BE2C (cell line): ENCODE data around the gene KNTC1. TPM values are rescaled to one million over a fixed set of nuclear protein-coding genes. Genes with fewer than 3 reads are reported as not detected.
"Not testable (repeated sequence)": the region's sequence is repeated elsewhere in the genome, so short reads cannot be mapped to it uniquely, and the experiment has no call there.

Source experiments
- DNase-seq: peaks from one replicate; pipeline ENCODE4 v3.0.0-alpha.2; 2020
- H3K27me3 ChIP-seq: fragments of 250-450 bp; sonication (Bioruptor Pico); 2 replicates; pipeline ENCODE4 v1.5.1; 2020; ENCODE audit warnings: mild to moderate bottlenecking
- H3K36me3 ChIP-seq: fragments of 250-450 bp; sonication (Bioruptor Pico); 2 replicates; pipeline ENCODE4 v1.5.1; 2020; ENCODE audit warnings: mild to moderate bottlenecking
- H3K4me1 ChIP-seq: fragments of 250-450 bp; sonication (Bioruptor Pico); 2 replicates; pipeline ENCODE4 v1.5.1; 2020
- H3K4me3 ChIP-seq: 2 replicates; pipeline ENCODE4 v1.5.1; 2011; ENCODE audit warnings: low read depth, low read length
- H3K9me3 ChIP-seq: fragments of 250-450 bp; sonication (Bioruptor Pico); 2 replicates; pipeline ENCODE4 v1.5.1; 2020
- CTCF ChIP-seq: IDR thresholded peaks from 2 replicates; pipeline ENCODE4 v1.5.1; 2012; ENCODE audit warnings: mild to moderate bottlenecking, low read depth, low read length
- polyA plus RNA-seq: library from polyadenylated mRNA; unstranded; fragments of >200 nt; gene quantifications from one replicate; pipeline ENCODE4 v1.2.1, GENCODE V29; 2012; ENCODE audit warnings: low read depth, missing spikeins; ENCODE audit not compliant: insufficient read length, insufficient read depth

KNTC1 gene
- 6.6 TPM for polyA plus RNA-seq

DNA sequence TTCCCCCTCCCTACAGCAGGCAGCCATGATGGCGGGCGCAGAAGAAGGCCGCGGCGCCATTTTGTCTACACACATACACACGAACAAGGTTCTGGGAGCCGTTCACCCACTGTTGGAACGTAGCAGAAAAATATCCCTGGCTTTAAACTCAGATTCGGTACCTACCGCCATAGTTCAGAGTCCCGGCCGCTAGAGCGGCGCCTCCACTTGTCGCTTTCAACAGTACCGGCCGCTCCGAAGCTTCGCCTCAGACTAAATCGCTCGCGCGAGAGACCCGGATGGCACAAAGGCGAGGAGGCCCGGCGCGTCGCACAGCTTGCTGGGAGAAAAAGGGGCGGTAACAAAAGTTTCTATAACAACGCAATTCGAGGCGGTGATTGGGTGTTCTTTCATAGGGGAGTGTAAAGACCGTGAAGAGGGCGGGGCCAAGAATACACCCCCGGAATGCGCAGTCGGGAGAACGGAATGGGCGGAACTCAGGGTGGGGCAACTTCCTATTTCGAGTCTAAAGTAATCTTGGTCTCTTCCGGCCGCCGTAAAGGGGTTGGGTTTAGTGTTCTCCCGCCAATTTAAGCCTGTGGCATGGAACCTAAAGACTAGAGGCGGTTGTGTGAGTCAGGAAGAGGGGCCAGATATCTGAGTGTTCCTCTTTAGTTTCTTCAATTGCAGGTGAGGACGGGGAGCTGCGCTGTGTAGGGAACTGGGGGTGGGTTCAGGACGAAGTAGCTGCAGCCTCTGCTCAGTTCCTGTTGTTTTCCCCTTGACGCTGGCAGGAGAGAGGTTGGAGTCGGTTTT is at the start of gene KNTC1, which contains the start of gene RSRC2:
TSS of gene KNTC1 (plus strand) at position 567 of the 795 bp plus-strand sequence. CDS start 2,815 bp downstream, outside the sequence.
TSS of gene RSRC2 (minus strand) at position 254 of the 795 bp plus-strand sequence. CDS start at position 171, 83 bp downstream.
- Histone ChIP-seq H3K9me3 (no peaks in the 10 kb centered on the region), H3K36me3 (peaks cover 62% of the 10 kb centered on the region)

GRCh38 chr12:122480753-122481152 is 46.3 kb upstream of the KNTC1 start:
- H3K36me3 ChIP-seq, result peaks cover 75% of the 10 kb centered on the region
- H3K4me3 ChIP-seq, result no peak overlapping the region
- no peak for DNase-seq
- H3K4me1 ChIP-seq, result no peaks in the 10 kb centered on the region
- no peak for TF ChIP-seq CTCF
- H3K9me3 ChIP-seq, result no peaks in the 10 kb centered on the region
- no peaks in the 10 kb centered on the region for H3K27me3 ChIP-seq

More for the DNA sequence above, at the start of gene KNTC1, which contains the start of gene RSRC2:
- TF ChIP-seq CTCF, result no peak
- Histone ChIP-seq H3K4me3 (peak within 1 kb of the TSS; percentile 100), H3K27me3 (no peaks in the 10 kb centered on the region), H3K4me1 (no peaks in the 10 kb centered on the region)
- DNase-seq, result peak; percentile 99

GRCh38 chr12:122481861-122482260 is 45.2 kb upstream of the KNTC1 start:
- Histone ChIP-seq H3K36me3 (peaks cover 74% of the 10 kb centered on the region), H3K4me3 (no peak overlapping the region), H3K9me3 (no peaks in the 10 kb centered on the region), H3K4me1 (no peaks in the 10 kb centered on the region), H3K27me3 (no peaks in the 10 kb centered on the region)
- no peak for DNase-seq
- TF ChIP-seq CTCF, result no peak

- no peak for TF ChIP-seq CTCF
- DNase-seq, result no peak
- Histone ChIP-seq H3K4me3 (no peak overlapping the region), H3K9me3 (no peaks in the 10 kb centered on the region), H3K4me1 (no peaks in the 10 kb centered on the region), H3K27me3 (no peaks in the 10 kb centered on the region), H3K36me3 (peaks cover 82% of the 10 kb centered on the region)
Observed at GRCh38 chr12:122483969-122484368, 43.1 kb upstream of the KNTC1 start.

GRCh38 chr12:122484385-122484784 is 42.7 kb upstream of the KNTC1 start:
- not testable (repeated sequence) for H3K27me3 ChIP-seq, H3K4me1 ChIP-seq, DNase-seq, H3K9me3 ChIP-seq, H3K4me3 ChIP-seq
- peaks cover 82% of the 10 kb centered on the region for H3K36me3 ChIP-seq

GRCh38 chr12:122486360-122486759 is 40.7 kb upstream of the KNTC1 start:
- not testable (repeated sequence) for H3K4me3 ChIP-seq, H3K27me3 ChIP-seq, DNase-seq, H3K4me1 ChIP-seq, H3K9me3 ChIP-seq
- peaks cover 82% of the 10 kb centered on the region for H3K36me3 ChIP-seq

- H3K4me3 ChIP-seq, result no peak overlapping the region
- TF ChIP-seq CTCF, result no peak
- H3K27me3 ChIP-seq, result no peaks in the 10 kb centered on the region
- DNase-seq, result no peak
- peaks cover 82% of the 10 kb centered on the region for H3K36me3 ChIP-seq
- H3K4me1 ChIP-seq, result no peaks in the 10 kb centered on the region
- no peaks in the 10 kb centered on the region for H3K9me3 ChIP-seq
Observed at GRCh38 chr12:122486805-122487426, 40.1 kb upstream of the KNTC1 start.

- DNase-seq, H3K27me3 ChIP-seq, H3K9me3 ChIP-seq, H3K4me3 ChIP-seq, H3K4me1 ChIP-seq: not testable (repeated sequence)
- peaks cover 81% of the 10 kb centered on the region for H3K36me3 ChIP-seq
Observed at GRCh38 chr12:122487807-122488206, 39.2 kb upstream of the KNTC1 start.
